Measurements from ENCODE around the gene VIL1. TPM values are rescaled to one million over a fixed set of nuclear protein-coding genes. Genes with fewer than 3 reads are reported as not detected.

VIL1 gene
- total and polyA plus RNA-seq, 2 of the 4 experiments (the other 2 are of a cell fraction) = not detected

- CTCF ChIA-PET = interaction anchor here (0.7 to 1.0 kb wide), 2 partner anchors 28 to 46 kb away, joined by 3 to 5 read pairs; no protein-coding TSS in a partner anchor
- no peak for TF ChIP-seq BHLHE40 (IDR thresholded peaks at IDR 0.05; ENCODE audit: low read depth, low read length)
- TF ChIP-seq MAZ (IDR thresholded peaks at IDR 0.05; ENCODE audit: borderline replicate concordance, low read depth, low read length) = no peak
- no peak for TF ChIP-seq RCOR1 (IDR thresholded peaks at IDR 0.05; ENCODE audit: insufficient replicate concordance, low read length)
- TF ChIP-seq RAD21 (IDR thresholded peaks at IDR 0.05; ENCODE audit: low read length) = no peak
- TF ChIP-seq, protein P1, sequence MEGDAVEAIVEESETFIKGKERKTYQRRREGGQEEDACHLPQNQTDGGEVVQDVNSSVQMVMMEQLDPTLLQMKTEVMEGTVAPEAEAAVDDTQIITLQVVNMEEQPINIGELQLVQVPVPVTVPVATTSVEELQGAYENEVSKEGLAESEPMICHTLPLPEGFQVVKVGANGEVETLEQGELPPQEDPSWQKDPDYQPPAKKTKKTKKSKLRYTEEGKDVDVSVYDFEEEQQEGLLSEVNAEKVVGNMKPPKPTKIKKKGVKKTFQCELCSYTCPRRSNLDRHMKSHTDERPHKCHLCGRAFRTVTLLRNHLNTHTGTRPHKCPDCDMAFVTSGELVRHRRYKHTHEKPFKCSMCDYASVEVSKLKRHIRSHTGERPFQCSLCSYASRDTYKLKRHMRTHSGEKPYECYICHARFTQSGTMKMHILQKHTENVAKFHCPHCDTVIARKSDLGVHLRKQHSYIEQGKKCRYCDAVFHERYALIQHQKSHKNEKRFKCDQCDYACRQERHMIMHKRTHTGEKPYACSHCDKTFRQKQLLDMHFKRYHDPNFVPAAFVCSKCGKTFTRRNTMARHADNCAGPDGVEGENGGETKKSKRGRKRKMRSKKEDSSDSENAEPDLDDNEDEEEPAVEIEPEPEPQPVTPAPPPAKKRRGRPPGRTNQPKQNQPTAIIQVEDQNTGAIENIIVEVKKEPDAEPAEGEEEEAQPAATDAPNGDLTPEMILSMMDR (conservative IDR thresholded peaks at IDR 0.05; ENCODE audit: low read depth, low read length) = no peak
- TF ChIP-seq, protein P2, sequence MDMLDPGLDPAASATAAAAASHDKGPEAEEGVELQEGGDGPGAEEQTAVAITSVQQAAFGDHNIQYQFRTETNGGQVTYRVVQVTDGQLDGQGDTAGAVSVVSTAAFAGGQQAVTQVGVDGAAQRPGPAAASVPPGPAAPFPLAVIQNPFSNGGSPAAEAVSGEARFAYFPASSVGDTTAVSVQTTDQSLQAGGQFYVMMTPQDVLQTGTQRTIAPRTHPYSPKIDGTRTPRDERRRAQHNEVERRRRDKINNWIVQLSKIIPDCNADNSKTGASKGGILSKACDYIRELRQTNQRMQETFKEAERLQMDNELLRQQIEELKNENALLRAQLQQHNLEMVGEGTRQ (IDR thresholded peaks at IDR 0.05; ENCODE audit: low read depth, low read length) = no peak
- no peak for TF ChIP-seq NFE2L2 (IDR thresholded peaks at IDR 0.05; ENCODE audit: low read depth, low read length)
- TF ChIP-seq POLR2A (IDR thresholded peaks at IDR 0.05; ENCODE audit: low read depth, low read length) = no peak
- H3K27ac ChIP-seq (ENCODE audit: insufficient read depth, low read length) = no peak overlapping the region
- H3K14ac ChIP-seq (replicated peaks; ENCODE audit: low read depth, low read length) = no peak overlapping the region
- H3K18ac ChIP-seq (ENCODE audit: low read depth, low read length) = no peak overlapping the region
- intact Hi-C loops (cut with micrococcal nuclease) (no loop called here), dilution Hi-C loops (cut with HindIII; ENCODE audit: low sequenced_read_pairs, unreplicated experiment) (no loop called here), in situ Hi-C loops (cut with MboI; ENCODE audit: low sequenced_read_pairs) (no loop called here)
- H3K9me3 ChIP-seq (ENCODE audit: control insufficient read depth, insufficient read depth, low read length) = no peaks in the 10 kb centered on the region
- no peak overlapping the region for H2AK5ac ChIP-seq (ENCODE audit: low read depth, low read length)
- H4K91ac ChIP-seq (ENCODE audit: insufficient read depth, low read depth, low read length) = no peak overlapping the region
- no peak overlapping the region; a peak in 1 of 4 replicates for H4K8ac ChIP-seq (ENCODE audit: low read depth in 2 of 2, low read length in 2 of 2)
- H3K27me3 ChIP-seq (ENCODE audit: control insufficient read depth, insufficient read depth, low read length) = no peaks in the 10 kb centered on the region
- no peak overlapping the region for H2BK20ac ChIP-seq (ENCODE audit: low read depth, low read length)
- ATAC-seq (ENCODE audit: low read depth) (peak; percentile 92), DNase-seq (peak; percentile 65)
- H3K4ac ChIP-seq (ENCODE audit: low read depth, low read length) = no peak overlapping the region
- H4K20me1 ChIP-seq (ENCODE audit: insufficient read depth, low read length) = no peaks in the 10 kb centered on the region
- no peak overlapping the region for H2BK15ac ChIP-seq (ENCODE audit: low read depth, low read length)
- no peak overlapping the region for H2BK120ac ChIP-seq (ENCODE audit: low read depth, low read length)
- no peak overlapping the region for H2AFZ ChIP-seq (replicated peaks; ENCODE audit: low read length, poor library complexity)
- no TSS peak for BruUV-seq (replicated peaks)
- no peak overlapping the region for H3K56ac ChIP-seq (ENCODE audit: extremely low read depth, insufficient read depth, low read length)
- no peak overlapping the region for H2BK5ac ChIP-seq (ENCODE audit: low read depth, low read length, poor library complexity, severe bottlenecking)
- peaks cover 0 to 6% of the 10 kb centered on the region in 2 experiments; a peak in 1 of 4 replicates for H3K79me1 ChIP-seq (ENCODE audit: low read depth in 1 of 2, low read length in 2 of 2)
- H3K9me1 ChIP-seq (ENCODE audit: insufficient read depth, low read length) = no peaks in the 10 kb centered on the region
- no peak overlapping the region for H2AK9ac ChIP-seq (replicated peaks; ENCODE audit: low read depth, low read length, poor library complexity)
- WGBS, 2 experiments (ENCODE audit: extremely low coverage in 2 of 2, insufficient read length in 1 of 2) = 80% methylated on average over 1 of the region's 2 CpGs; no CpG with 5 or more reads in 1 of the 2 experiments
- H3K4me3 ChIP-seq (ENCODE audit: insufficient read depth, low read depth, low read length) = no peak overlapping the region
- no peak overlapping the region for H3K23ac ChIP-seq (ENCODE audit: low read depth, low read length)
- H3K4me1 ChIP-seq (ENCODE audit: control insufficient read depth, insufficient read depth, low read length) = no peaks in the 10 kb centered on the region
- H3K36me3 ChIP-seq (ENCODE audit: control insufficient read depth, insufficient read depth, low read length) = peaks cover 3% of the 10 kb centered on the region
- no peak overlapping the region; the same call in 1 of the 2 replicates for H3K9ac ChIP-seq (ENCODE audit: low read depth, low read length)
- no peak overlapping the region; the same call in 1 of the 2 replicates for H3K4me2 ChIP-seq (ENCODE audit: low read depth, low read length)
- POLR2A ChIA-PET (ENCODE audit: unreplicated experiment) = interaction anchor here (0.6 kb wide), 1 partner anchor 10 kb away, joined by 6 read pairs; no protein-coding TSS in a partner anchor
- no peak overlapping the region for H4K5ac ChIP-seq (ENCODE audit: low read depth, low read length)
Observed at GRCh38 chr2:218501665-218502064, 82.7 kb downstream of the VIL1 start.
